Testis (tissue), 2 donors: ENCODE data around the gene CSAG1.
"Not testable (repeated sequence)": the region's sequence is repeated elsewhere in the genome, so short reads cannot be mapped to it uniquely, and the experiment has no call there.

Experiments
- CTCF ChIP-seq, 3 experiments: fragments of 450-650 bp in 2 of 3; fragments of 200-600 bp in 1 of 3; sonication (generic) in 1 of 3; IDR thresholded peaks; one replicate each; pipeline ENCODE4 v1.5.1; 2016 to 2019; ENCODE audit warnings: antibody characterized with exemption in 3 of 3, mild to moderate bottlenecking in 2 of 3, moderate library complexity in 1 of 3
- POLR2A ChIP-seq: fragments of 450-650 bp; IDR thresholded peaks from one replicate; pipeline ENCODE4 v1.6.1; 2017; ENCODE audit warnings: antibody characterized with exemption, mild to moderate bottlenecking, moderate library complexity

GRCh38 chrX:152769549-152770289 is 36.2 kb upstream of the CSAG1 start, which contains the start of gene MAGEA6:
- not testable (repeated sequence) for TF ChIP-seq POLR2A; CTCF (IDR thresholded peaks at IDR 0.05)
